WTC11 (cell line): ENCODE data around the gene ATP11A.

ENCODE experiments used
- CTCF ChIP-seq: fragments of 200-600 bp; IDR thresholded peaks from 2 replicates; pipeline ENCODE4 v1.8.0; 2022; ENCODE audit warnings: antibody characterized with exemption
- FOXP4 ChIP-seq: sonication (generic); formaldehyde crosslinking; IDR thresholded peaks from 2 replicates; pipeline ENCODE4 v1.8.0; 2022; ENCODE audit warnings: mild to moderate bottlenecking, missing genetic modification reagents
- TCF7 ChIP-seq: sonication (generic); formaldehyde crosslinking; IDR thresholded peaks from 2 replicates; pipeline ENCODE4 v1.8.0; 2022; ENCODE audit warnings: mild to moderate bottlenecking, low read depth, missing genetic modification reagents, moderate library complexity

- TF ChIP-seq FOXP4 (CRISPR knock-in tag) (no peak), CTCF (no peak), TCF7 (CRISPR knock-in tag) (no peak)
These were observed 131.7 kb downstream of the ATP11A start for GRCh38 chr13:112821340-112822055.
